ENCODE results near the gene LAMC2.
A peak's percentile ranks its signal among the peaks of the same experiment; 100 is the strongest.
"Not testable (repeated sequence)": the region's sequence is repeated elsewhere in the genome, so short reads cannot be mapped to it uniquely, and the experiment has no call there.

Gene LAMC2

GRCh38 chr1:183263886-183264602 lies 78.0 kb downstream of the LAMC2 start:
- no peak for DNase-seq (ENCODE audit: low read depth)

GRCh38 chr1:183267646-183268431 lies 81.8 kb downstream of the LAMC2 start:
- no peak for DNase-seq (ENCODE audit: low read depth)

GRCh38 chr1:183270541-183271141 lies 84.6 kb downstream of the LAMC2 start:
- DNase-seq (ENCODE audit: low read depth): no peak

GRCh38 chr1:183272390-183272848 lies 86.4 kb downstream of the LAMC2 start:
- no peak for DNase-seq (ENCODE audit: low read depth)

GRCh38 chr1:183273300-183273699 lies 87.2 kb downstream of the LAMC2 start:
- no peak for DNase-seq (ENCODE audit: low read depth)

GRCh38 chr1:183273984-183274383 lies 87.9 kb downstream of the LAMC2 start:
- DNase-seq (ENCODE audit: low read depth): not testable (repeated sequence)

- DNase-seq (ENCODE audit: low read depth): no peak
Measured at GRCh38 chr1:183274836-183275235, 88.8 kb downstream of the LAMC2 start.

- DNase-seq (ENCODE audit: low read depth): no peak
Measured at GRCh38 chr1:183275322-183275721, 89.3 kb downstream of the LAMC2 start.

GRCh38 chr1:183276386-183277080 lies 90.5 kb downstream of the LAMC2 start:
- DNase-seq (ENCODE audit: low read depth): no peak

GRCh38 chr1:183277821-183278738 lies 92.0 kb downstream of the LAMC2 start:
- no peak for DNase-seq (ENCODE audit: low read depth)

GRCh38 chr1:183278739-183279591 lies 92.9 kb downstream of the LAMC2 start:
- no peak for DNase-seq (ENCODE audit: low read depth)

GRCh38 chr1:183279835-183280234 lies 93.8 kb downstream of the LAMC2 start:
- DNase-seq (ENCODE audit: low read depth): no peak

GRCh38 chr1:183281039-183281438 lies 95.0 kb downstream of the LAMC2 start:
- no peak for DNase-seq (ENCODE audit: low read depth)

- DNase-seq (ENCODE audit: low read depth): peak; percentile 49
Measured at GRCh38 chr1:183281553-183282091, 95.6 kb downstream of the LAMC2 start.

- DNase-seq (ENCODE audit: low read depth): no peak
Measured at GRCh38 chr1:183282101-183282855, 96.2 kb downstream of the LAMC2 start.

- no peak for DNase-seq (ENCODE audit: low read depth)
Measured at GRCh38 chr1:183283286-183283685, 97.2 kb downstream of the LAMC2 start.

GRCh38 chr1:183284086-183284485 lies 98.0 kb downstream of the LAMC2 start:
- DNase-seq (ENCODE audit: low read depth): no peak

- DNase-seq (ENCODE audit: low read depth): no peak
Measured at GRCh38 chr1:183285256-183285655, 99.2 kb downstream of the LAMC2 start.

GRCh38 chr1:183285746-183286145 lies 99.7 kb downstream of the LAMC2 start:
- no peak for DNase-seq (ENCODE audit: low read depth)

Data from stimulated activated CD4-positive, alpha-beta T cell treated with anti-CD3 and anti-CD28 coated beads, Interleukin-2, amount 100 ng/mL, for 4 hours (primary cell).